HG03432 (cell line): ENCODE data around the gene MED12L.
"Not testable (repeated sequence)": the region's sequence is repeated elsewhere in the genome, so short reads cannot be mapped to it uniquely, and the experiment has no call there.

Source experiments
- ATAC-seq: cut with Tn5 transposase; IDR thresholded peaks from one replicate; pipeline ENCODE4 v1.9.1; 2021; ENCODE audit warnings: mild to moderate bottlenecking, moderate library complexity; ENCODE audit not compliant: unreplicated experiment

MED12L gene

GRCh38 chr3:151357463-151357850 is 272.0 kb downstream of the MED12L start:
- ATAC-seq, result no peak

- no peak for ATAC-seq
Observed at GRCh38 chr3:151362751-151363174, 277.3 kb downstream of the MED12L start.

- ATAC-seq, result no peak
Observed at GRCh38 chr3:151366993-151367392, 281.5 kb downstream of the MED12L start.

- ATAC-seq, result no peak
Observed at GRCh38 chr3:151367448-151367847, 282.0 kb downstream of the MED12L start.

GRCh38 chr3:151371526-151371925 is 286.1 kb downstream of the MED12L start:
- no peak for ATAC-seq

GRCh38 chr3:151372063-151372820 is 286.8 kb downstream of the MED12L start:
- ATAC-seq, result no peak

- ATAC-seq, result peak; percentile 58
Observed at GRCh38 chr3:151377768-151378385, 292.4 kb downstream of the MED12L start.

GRCh38 chr3:151379083-151379734 is 293.7 kb downstream of the MED12L start:
- ATAC-seq, result peak; percentile 47

GRCh38 chr3:151382671-151383070 is 297.2 kb downstream of the MED12L start:
- peak; percentile 34 for ATAC-seq

GRCh38 chr3:151383111-151383510 is 297.6 kb downstream of the MED12L start:
- ATAC-seq, result no peak

GRCh38 chr3:151383956-151384355 is 298.5 kb downstream of the MED12L start:
- ATAC-seq, result peak; percentile 61

- ATAC-seq, result peak; percentile 46
Observed at GRCh38 chr3:151384741-151385174, 299.3 kb downstream of the MED12L start, which contains the start of gene P2RY12. TSS of gene P2RY12 (minus strand) at chr3:151384753. CDS start at chr3:151338845, 45,908 bp downstream.

- no peak for ATAC-seq
Observed at GRCh38 chr3:151386056-151386455, 300.6 kb downstream of the MED12L start.

GRCh38 chr3:151387432-151387831 is 302.0 kb downstream of the MED12L start:
- ATAC-seq, result no peak

GRCh38 chr3:151387842-151388241 is 302.4 kb downstream of the MED12L start:
- ATAC-seq, result no peak

GRCh38 chr3:151391720-151392119 is 306.3 kb downstream of the MED12L start:
- ATAC-seq, result no peak

GRCh38 chr3:151392191-151392590 is 306.7 kb downstream of the MED12L start:
- not testable (repeated sequence) for ATAC-seq

GRCh38 chr3:151393146-151393830 is 307.8 kb downstream of the MED12L start:
- no peak for ATAC-seq

- no peak for ATAC-seq
Observed at GRCh38 chr3:151393941-151394340, 308.5 kb downstream of the MED12L start.

GRCh38 chr3:151394611-151395010 is 309.1 kb downstream of the MED12L start:
- ATAC-seq, result no peak

GRCh38 chr3:151395806-151396205 is 310.3 kb downstream of the MED12L start:
- ATAC-seq, result no peak
